ENCODE measurements around the gene HBA1. TPM values are rescaled to one million over a fixed set of nuclear protein-coding genes. Genes with fewer than 3 reads are reported as not detected.
"Not testable (repeated sequence)": the region's sequence is repeated elsewhere in the genome, so short reads cannot be mapped to it uniquely, and the experiment has no call there.

Gene HBA1
- total RNA-seq, 1 donor from 2014 or later = 110 TPM

DNA sequence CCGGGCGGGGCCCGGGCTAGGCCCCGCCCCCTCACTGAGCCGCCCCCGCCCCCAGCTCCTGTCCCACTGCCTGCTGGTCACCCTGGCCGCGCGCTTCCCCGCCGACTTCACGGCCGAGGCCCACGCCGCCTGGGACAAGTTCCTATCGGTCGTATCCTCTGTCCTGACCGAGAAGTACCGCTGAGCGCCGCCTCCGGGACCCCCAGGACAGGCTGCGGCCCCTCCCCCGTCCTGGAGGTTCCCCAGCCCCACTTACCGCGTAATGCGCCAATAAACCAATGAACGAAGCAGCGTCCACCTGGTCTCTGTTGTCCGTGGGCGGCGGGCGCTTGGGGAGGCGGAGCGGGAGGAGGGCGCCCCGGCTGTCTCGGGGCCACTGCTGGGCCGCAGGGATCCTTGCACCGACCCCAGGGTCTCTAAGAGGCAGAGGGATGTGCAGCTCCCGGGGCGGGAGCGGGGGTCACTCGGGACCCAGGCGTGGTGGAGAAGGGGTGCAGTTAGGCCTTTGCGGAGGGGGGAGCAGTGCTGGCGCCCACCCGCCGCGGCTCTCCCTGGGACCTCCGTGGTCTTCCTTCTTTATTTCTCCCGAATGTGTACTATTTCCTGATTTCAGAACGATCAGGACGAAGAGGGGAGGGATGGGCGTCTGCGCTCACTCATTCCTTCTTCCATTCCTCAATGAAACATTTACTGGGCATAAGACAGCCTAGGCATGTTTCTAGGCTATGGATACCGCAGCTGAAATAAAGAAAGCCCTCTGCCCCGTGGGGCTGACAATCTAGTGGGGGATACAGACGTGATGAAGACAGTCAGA lies 22.1 kb upstream of the HBA1 start:
- DNase-seq (no peak), ATAC-seq (ENCODE audit: poor library complexity) (peak; percentile 53)
- intact Hi-C loops (cut with DNase I) = no loop called here

GRCh38 chr16:155031-155398 lies 21.5 kb upstream of the HBA1 start:
- DNase-seq (no peak), ATAC-seq (ENCODE audit: poor library complexity) (no peak)
- intact Hi-C loops (cut with DNase I) = no loop called here

GRCh38 chr16:159136-159849 lies 17.2 kb upstream of the HBA1 start:
- intact Hi-C loops (cut with DNase I) = no loop called here
- ATAC-seq (ENCODE audit: poor library complexity) (no peak), DNase-seq (peak; percentile 25)

DNA sequence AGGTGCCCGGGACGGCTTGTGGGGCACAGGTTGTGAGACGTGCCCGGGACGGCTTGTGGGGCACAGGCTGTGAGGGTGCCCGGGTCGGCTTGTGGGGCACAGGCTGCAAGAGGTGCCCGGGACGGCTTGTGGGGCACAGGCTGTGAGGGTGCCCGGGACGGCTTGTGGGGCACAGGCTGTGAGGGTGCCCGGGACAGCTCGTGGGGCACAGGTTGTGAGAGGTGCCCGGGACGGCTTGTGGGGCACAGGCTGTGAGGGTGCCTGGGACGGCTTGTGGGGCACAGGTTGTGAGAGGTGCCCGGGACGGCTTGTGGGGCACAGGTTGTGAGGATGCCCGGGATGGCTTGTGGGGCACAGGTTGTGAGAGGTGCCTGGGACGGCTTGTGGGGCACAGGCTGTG lies 16.2 kb upstream of the HBA1 start:
- DNase-seq; intact Hi-C loops (cut with DNase I); ATAC-seq (ENCODE audit: poor library complexity): not testable (repeated sequence)

- intact Hi-C loops (cut with DNase I) = no loop called here
- no peak for ATAC-seq (ENCODE audit: poor library complexity)
- peak; percentile 1 for DNase-seq
Measured at GRCh38 chr16:160691-161190, 15.7 kb upstream of the HBA1 start.

DNA sequence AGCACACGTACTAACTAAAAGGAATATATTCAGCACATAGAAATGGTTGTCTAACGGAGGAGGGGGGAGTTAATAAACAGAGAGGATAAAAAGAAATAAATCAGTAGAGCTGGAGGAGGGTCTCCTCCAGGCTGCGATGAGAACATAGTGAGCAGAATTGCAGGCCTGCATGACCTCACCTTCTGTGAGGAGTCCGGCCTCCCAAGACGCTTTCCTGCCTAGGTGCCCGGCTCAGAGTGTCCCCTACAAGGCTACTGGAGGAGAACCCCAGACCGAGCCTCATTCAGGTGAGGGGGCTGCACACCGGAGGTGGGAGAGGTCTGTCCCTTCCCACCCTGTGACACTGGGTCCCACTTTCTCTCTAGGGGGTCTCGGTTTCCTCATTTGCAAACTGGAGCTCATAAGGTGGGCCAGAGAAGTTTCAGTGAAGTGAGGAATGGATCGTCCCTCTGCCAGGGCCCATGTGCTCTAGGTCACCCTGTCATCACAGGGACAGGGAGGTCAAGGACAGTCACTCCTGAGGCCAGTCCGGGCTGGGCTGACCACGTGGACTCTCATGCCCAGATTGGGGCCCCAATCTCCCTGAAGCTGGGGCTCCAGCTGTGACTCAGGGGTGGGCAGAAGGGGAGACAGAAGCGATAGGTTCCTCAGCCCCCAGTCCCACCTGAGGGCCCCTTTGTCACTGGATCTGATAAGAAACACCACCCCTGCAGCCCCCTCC lies 14.0 kb upstream of the HBA1 start:
- ATAC-seq (ENCODE audit: poor library complexity) (no peak), DNase-seq (peak; percentile 21)
- intact Hi-C loops (cut with DNase I) = no loop called here

DNA sequence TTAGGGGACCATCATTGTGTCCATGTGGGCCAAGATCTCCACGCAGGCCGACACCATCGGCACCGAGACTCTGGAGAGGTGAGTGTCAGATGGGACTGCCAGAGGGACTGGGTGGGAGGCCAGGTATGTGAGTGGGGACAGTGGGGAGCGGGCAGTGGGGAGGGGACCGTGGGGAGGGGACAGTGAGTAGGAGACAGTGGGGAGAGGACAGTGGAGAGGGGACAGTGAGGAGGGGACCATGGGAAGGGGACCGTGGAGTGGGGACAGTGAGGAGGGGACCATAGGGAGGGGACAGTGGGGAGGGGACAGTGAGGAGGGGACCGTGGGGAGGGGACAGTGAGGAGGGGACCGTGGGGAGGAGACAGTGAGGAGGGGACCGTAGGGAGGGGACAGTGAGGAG lies 13.3 kb upstream of the HBA1 start:
- DNase-seq; ATAC-seq (ENCODE audit: poor library complexity); intact Hi-C loops (cut with DNase I): not testable (repeated sequence)

DNA sequence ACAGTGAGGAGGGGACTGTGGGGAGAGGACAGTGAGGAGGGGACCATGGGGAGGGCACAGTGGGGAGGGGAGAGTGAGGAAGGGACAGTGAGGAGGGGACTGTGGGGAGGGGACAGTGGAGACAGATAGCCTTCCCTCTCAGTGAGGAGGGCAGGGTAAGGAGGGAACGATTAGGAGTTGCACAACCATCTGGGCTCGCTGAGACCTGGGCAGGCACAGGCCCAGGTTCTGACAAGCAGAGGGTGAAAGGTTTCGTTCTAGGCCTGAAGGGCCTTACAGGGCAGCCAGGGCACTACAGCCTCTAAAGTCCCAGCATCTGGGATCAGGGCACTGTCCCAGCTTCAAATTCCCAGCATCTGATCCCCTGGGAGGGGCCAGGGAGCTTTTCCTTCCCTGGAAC lies 12.8 kb upstream of the HBA1 start:
- DNase-seq; intact Hi-C loops (cut with DNase I): not testable (repeated sequence)
- peak; percentile 45 for ATAC-seq (ENCODE audit: poor library complexity)

DNA sequence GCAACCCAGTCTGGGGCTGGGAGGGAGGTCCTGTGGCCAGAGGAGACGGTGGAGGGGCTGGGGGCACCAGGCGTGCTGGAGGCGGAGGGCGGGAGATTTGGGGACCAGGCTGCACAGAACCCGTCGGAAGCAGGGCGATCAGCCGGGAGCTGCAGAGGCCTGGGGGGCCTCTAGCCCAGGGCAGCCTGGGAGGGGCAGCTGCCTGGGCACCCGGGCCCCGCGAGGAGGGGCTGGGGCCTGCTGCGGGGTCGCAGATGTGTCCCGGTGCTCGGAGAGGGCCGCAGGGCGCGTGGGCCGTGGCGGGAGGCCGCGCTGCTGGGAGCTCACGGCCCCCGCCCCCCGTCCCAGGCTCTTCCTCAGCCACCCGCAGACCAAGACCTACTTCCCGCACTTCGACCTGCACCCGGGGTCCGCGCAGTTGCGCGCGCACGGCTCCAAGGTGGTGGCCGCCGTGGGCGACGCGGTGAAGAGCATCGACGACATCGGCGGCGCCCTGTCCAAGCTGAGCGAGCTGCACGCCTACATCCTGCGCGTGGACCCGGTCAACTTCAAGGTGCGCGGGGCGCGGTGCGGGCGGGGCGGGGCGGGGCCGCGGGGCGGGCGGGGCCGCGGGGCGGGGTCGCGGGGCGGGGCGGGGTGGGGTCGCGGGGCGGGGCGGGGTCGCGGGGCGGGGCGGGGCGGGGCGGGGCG lies 12.2 kb upstream of the HBA1 start:
- intact Hi-C loops (cut with DNase I); DNase-seq: not testable (repeated sequence)
- ATAC-seq (ENCODE audit: poor library complexity) = peak; percentile 46

GRCh38 chr16:164827-165538 lies 11.5 kb upstream of the HBA1 start:
- intact Hi-C loops (cut with DNase I) = no loop called here
- DNase-seq (peak; percentile 34), ATAC-seq (ENCODE audit: poor library complexity) (no peak)

DNA sequence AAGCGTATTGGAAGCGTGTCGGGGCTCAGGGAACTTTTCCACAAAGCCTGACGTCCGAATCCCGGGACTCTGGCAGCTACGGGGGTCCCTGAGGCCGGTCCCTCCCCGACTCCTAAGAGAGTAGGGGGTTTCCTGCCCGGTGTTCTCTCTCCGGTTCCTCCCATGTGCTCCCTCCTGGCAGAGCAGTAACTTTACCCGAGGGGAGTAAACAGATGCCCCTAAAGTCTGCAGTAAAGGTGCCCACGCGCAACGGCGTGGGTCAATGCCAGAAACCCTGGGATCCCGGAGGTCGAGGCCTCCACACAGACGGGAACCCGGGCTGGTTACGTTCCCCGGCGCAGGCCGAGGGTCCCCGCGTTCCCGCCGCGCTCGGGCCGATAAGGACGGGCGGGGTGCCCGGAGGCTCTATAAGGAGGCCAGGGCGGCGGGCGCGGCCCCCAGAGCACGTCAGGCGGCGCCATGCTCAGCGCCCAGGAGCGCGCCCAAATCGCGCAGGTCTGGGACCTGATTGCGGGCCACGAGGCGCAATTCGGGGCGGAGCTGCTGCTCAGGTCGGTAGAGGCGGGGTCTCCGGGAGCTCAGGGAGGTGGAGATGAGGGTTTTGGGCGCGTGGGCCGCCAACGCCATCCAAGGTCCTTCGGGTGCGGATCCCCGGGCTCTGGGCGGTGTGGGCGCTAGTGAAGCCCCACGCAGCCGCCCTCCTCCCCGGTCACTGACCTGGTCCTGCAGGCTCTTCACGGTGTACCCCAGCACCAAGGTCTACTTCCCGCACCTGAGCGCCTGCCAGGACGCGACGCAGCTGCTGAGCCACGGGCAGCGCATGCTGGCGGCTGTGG lies 10.7 kb upstream of the HBA1 start, which contains the start of gene HBM:
Gene HBM (plus strand): TSS at position 440 of the 836 bp plus-strand sequence. CDS start 20 bp downstream, at position 460.
- peak; percentile 10 for DNase-seq
- no peak for ATAC-seq (ENCODE audit: poor library complexity)
- intact Hi-C loops (cut with DNase I) = no loop called here

- DNase-seq (no peak), ATAC-seq (ENCODE audit: poor library complexity) (no peak)
- intact Hi-C loops (cut with DNase I) = no loop called here
Measured at GRCh38 chr16:166375-167121, 9.9 kb upstream of the HBA1 start.

GRCh38 chr16:167122-167690 lies 9.3 kb upstream of the HBA1 start:
- ATAC-seq (ENCODE audit: poor library complexity) = no peak
- intact Hi-C loops (cut with DNase I) = no loop called here
- DNase-seq = no peak

DNA sequence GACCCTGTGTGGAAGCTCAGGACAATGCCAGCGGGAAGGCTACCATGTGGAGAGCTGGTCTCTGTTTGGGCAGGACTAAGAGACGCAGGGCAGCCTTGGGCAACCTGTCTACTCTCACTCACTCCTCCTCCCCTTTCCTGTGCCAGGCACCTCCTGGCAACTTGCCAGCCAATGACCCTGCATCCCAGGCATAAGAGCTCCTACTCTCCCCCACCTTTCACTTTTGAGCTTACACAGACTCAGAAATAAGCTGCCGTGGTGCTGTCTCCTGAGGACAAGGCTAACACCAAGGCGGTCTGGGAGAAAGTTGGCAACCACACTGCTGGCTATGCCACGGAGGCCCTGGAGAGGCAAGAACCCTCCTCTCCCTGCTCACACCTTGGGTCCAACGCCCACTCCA lies 8.1 kb upstream of the HBA1 start:
- ATAC-seq (ENCODE audit: poor library complexity) (no peak), DNase-seq (no peak)
- intact Hi-C loops (cut with DNase I) = no loop called here

- DNase-seq (no peak), ATAC-seq (ENCODE audit: poor library complexity) (no peak)
- intact Hi-C loops (cut with DNase I) = no loop called here
Measured at GRCh38 chr16:169014-169413, 7.5 kb upstream of the HBA1 start.

GRCh38 chr16:170088-170507 lies 6.4 kb upstream of the HBA1 start:
- ATAC-seq (ENCODE audit: poor library complexity) = peak; percentile 48
- intact Hi-C loops (cut with DNase I) = not testable (repeated sequence)
- peak; percentile 57 for DNase-seq

Measured in Right ventricle myocardium superior (tissue), 1 donor.